ENCODE data around the gene TSPOAP1. TPM values are rescaled to one million over a fixed set of nuclear protein-coding genes. Genes with fewer than 3 reads are reported as not detected.

The TSPOAP1 gene
- total RNA-seq, 4 donors from 2014 or later: 0.72 to 1.6 (median 1.0) TPM

- Histone ChIP-seq H3K27me3 (no peaks in the 10 kb centered on the region), H3K36me3 (no peaks in the 10 kb centered on the region), H3K9me3 (no peaks in the 10 kb centered on the region), H3K27ac (no peak overlapping the region), H3K4me1 (no peaks in the 10 kb centered on the region), H3K4me3 (no peak overlapping the region)
- TF ChIP-seq POLR2A (IDR thresholded peaks at IDR 0.05): no peak
- in situ Hi-C loops (cut with MboI; ENCODE audit: low sequenced_read_pairs in 4 of 4) (no loop called here), intact Hi-C loops (cut with DNase I; ENCODE audit: low total_unique reads) (no loop called here)
- DNase-seq (no peak), ATAC-seq (no peak)
Measured at GRCh38 chr17:58362368-58363014, 33.9 kb upstream of the TSPOAP1 start.

DNA sequence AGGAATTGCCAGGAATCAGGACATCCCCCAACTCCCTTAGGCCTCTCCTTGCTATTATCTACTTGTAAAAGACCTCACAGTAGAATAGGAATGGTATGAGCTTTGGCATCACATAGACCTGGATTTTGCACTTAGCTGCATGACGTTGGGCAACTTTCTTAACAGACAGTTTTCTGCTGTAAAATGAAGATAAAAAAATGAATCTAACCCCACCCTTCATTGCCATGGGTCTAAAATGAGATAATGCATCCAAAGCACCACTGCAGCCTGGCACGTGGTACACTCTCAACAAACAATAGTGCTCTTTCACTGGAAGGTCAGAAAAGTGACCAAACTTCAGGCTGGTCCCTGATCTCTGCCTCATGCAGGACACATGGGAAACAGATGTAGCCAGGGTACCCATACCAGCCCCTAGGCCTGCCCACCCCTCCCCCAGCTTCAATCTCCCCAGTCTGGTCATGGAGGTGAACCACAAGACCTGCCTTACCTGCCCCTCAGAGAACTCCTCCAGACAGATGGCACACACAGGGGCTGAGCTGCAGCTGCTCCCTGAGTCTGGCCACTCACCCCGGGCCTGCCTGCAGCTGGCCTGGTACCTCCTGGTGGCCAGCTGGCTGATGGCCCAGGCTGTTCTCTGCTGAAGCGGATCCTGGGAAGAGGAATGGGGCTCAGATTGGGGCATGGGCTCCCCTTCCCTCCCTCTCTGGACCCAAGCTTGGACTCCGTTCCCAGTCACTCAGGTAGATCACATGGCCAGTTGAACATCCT lies 31.9 kb upstream of the TSPOAP1 start:
- ATAC-seq (no peak), DNase-seq (no peak)
- intact Hi-C loops (cut with DNase I; ENCODE audit: low total_unique reads): no loop called here
- Histone ChIP-seq H3K36me3 (no peaks in the 10 kb centered on the region), H3K27me3 (no peaks in the 10 kb centered on the region), H3K27ac (no peak overlapping the region), H3K4me1 (no peaks in the 10 kb centered on the region), H3K4me3 (no peak overlapping the region), H3K9me3 (no peaks in the 10 kb centered on the region)
- TF ChIP-seq CTCF (IDR thresholded peaks at IDR 0.05 in 4 of 5, conservative IDR thresholded peaks at IDR 0.05 in 1 of 5) (no peak), POLR2A (IDR thresholded peaks at IDR 0.05) (no peak)
- in situ Hi-C loops (cut with MboI; ENCODE audit: low sequenced_read_pairs in 4 of 4): no loop called here

GRCh38 chr17:58358408-58359172 lies 30.0 kb upstream of the TSPOAP1 start:
- H3K9me3 ChIP-seq: no peaks in the 10 kb centered on the region
- H3K4me3 ChIP-seq: no peak overlapping the region
- in situ Hi-C loops (cut with MboI; ENCODE audit: low sequenced_read_pairs in 4 of 4) (no loop called here), intact Hi-C loops (cut with DNase I; ENCODE audit: low total_unique reads) (no loop called here)
- ATAC-seq: no peak
- H3K27me3 ChIP-seq: no peaks in the 10 kb centered on the region
- no peak for TF ChIP-seq CTCF (IDR thresholded peaks at IDR 0.05 in 4 of 5, conservative IDR thresholded peaks at IDR 0.05 in 1 of 5)
- TF ChIP-seq POLR2A (IDR thresholded peaks at IDR 0.05): no peak
- no peaks in the 10 kb centered on the region for H3K4me1 ChIP-seq
- no peak for DNase-seq
- H3K27ac ChIP-seq: no peak overlapping the region
- H3K36me3 ChIP-seq: no peaks in the 10 kb centered on the region

- Histone ChIP-seq H3K4me3 (no peak overlapping the region), H3K36me3 (no peaks in the 10 kb centered on the region), H3K27me3 (no peaks in the 10 kb centered on the region), H3K27ac (no peak overlapping the region), H3K4me1 (peaks cover 9% of the 10 kb centered on the region in 2 donors), H3K9me3 (no peaks in the 10 kb centered on the region)
- intact Hi-C loops (cut with DNase I; ENCODE audit: low total_unique reads): no loop called here
- ATAC-seq (no peak), DNase-seq (no peak)
- in situ Hi-C loops (cut with MboI; ENCODE audit: low sequenced_read_pairs in 4 of 4): no loop called here
- TF ChIP-seq POLR2A (IDR thresholded peaks at IDR 0.05) (no peak), CTCF (IDR thresholded peaks at IDR 0.05 in 4 of 5, conservative IDR thresholded peaks at IDR 0.05 in 1 of 5) (no peak)
Measured at GRCh38 chr17:58357312-58358297, 29.0 kb upstream of the TSPOAP1 start.

Data from gastrocnemius medialis (tissue), 4 donors.